HG02938 (cell line): Measurements from ENCODE around the gene ZNF521.

Experiments
- ATAC-seq: cut with Tn5 transposase; IDR thresholded peaks from one replicate; pipeline ENCODE4 v1.9.1; 2021; ENCODE audit warnings: mild to moderate bottlenecking, moderate library complexity; ENCODE audit not compliant: unreplicated experiment

ZNF521 gene

DNA sequence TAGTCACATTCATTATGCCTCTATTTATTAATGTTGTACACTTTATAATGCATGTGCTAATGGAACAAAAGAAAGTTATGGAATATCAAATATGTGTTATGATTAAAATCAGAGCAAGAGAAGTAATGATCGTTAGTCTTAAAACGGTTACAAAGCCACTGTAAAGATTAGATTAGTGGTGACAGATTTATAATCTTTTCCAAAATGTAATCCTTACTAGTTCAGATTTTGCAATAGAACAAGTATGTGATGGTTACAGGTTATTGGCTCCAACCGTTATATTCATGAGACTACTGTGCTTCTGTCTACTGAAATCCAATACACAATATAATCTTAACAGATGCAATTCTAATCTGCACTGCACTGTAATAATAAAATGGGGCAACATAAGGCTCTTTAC, 180.6 kb downstream of the ZNF521 start:
- ATAC-seq, result no peak

DNA sequence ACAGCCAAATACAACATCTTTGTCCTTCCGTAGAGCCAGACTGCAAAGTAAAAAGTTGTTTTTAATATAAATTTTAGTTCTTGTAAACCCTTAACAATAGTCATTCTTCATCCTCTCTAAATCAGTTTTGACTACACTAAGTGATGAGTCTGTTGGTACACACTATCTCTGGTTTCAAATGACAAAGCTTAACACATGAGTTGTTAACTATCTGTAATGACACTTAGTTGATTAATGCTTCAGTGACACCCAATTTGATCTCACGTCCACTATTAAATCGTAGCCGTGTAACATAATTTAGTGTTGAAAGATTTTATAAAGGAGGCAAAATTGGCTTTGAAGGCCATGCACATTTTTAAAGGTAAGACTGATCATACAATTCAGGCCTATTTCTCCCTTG, 181.6 kb downstream of the ZNF521 start:
- no peak for ATAC-seq

DNA sequence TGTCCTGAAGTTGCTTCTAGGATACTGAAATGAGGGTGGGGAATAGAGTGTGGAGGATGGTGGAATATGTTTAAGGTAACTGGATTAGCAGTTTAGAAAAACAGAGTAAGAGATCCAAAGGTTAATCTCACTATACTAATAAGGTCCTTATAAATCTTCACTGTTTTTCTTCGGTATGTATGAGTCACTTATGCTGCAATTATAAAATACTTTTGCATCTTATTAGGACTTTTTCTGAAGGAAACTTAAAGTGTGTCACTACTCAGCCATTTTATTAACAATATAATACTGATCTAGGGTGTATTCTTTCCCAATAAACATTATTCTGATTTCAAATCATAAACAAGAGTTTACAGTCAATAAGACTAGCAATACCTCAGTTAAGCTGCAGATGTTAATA, 182.3 kb downstream of the ZNF521 start:
- no peak for ATAC-seq

DNA sequence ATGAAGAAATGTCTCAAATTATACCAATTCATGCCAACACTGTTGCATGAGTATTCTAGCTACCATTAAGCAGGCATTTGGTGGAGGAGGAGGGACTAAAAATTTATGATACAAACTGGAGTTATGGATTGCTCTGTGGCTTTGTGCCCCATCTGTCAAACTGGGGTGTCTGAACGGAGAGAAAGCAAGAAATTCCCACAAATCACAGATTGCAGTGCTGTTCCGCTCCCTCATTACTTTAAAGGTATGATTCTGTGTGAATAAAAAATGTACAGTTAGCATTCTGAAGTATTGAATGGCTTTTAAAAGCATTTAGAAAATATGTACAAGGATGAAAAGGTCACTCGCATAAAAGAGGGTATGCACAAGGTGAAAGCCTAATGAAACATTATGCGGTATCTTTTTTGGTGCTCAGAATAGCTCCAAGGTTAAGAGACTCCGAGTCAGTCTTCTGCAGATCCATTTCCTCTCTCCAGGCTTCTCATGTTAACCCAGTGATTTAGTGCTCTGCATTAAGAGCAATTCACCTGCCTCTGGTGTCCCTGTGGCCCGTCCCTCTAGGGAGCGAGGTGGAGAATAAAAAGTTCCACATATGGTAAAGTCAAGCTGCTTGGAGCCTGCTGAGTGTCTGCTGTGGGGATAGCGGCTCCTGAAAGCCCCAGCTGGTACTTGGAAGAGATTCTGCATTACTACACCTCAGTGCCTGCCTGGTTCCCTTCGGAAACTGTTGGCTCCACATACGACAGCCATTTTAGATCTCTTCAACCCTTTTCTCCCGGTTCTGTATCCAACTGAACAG, 184.2 kb downstream of the ZNF521 start:
- no peak for ATAC-seq

DNA sequence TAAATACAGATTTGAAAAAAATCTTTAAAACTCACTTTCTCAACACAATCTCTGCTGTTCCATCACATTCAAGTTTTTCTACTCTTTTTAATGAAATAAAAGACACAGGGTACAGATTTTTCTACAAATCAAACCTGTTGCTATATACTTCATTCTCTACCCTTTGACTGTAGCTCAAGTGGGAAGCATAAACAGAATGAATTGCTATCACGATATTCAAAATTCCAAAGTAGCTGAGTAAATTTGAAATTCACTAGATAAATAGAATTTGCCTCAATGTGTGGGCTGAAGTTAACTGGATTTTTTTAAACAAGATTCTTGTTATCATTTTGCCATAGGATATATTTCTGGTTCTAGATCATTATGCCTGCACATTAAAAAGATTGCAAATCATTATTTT, 185.9 kb downstream of the ZNF521 start:
- ATAC-seq, result no peak

DNA sequence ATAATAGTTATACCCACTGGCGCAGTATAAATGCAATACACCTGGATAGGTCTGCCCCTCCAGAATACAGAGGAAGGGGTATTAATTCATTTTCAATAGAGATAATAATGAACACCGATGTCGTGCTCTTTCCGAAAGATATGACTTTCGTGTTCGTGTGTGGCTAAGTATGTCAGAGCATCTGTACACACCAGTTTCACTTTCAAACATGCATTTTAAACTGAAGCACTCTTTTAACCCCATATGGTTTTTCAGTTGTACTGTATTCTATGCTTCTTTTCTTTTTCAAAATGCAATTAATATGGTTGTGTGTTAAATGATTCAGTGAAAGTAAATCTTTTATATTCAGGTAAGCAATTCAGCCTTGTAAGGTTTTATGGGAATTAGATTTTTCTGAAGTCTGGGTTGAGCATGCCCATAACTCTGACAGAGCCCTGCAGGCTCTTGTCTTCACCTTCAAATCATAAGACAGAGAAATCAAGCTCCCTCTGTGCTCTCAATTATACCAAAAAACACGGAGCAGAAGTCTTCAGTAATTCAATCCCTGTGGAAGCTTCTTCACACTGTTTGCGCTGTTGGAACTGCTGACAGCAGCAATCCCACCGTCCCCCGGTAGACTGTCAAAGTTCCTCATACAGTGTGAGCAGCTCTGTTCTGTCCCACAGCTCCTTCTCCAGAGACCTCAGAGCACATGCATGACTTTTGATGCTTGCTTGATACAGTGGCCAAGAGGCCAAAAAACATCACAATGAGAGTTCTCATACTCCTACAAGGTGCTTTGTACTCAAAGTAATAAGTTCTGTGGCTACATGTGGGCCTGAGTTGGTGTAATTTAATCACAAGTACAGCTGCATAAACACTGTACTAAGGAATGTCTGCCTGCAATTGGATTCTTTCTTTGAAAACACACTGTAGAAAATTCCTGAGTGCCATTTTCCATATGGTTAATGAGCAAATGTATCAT, 186.8 kb downstream of the ZNF521 start:
- ATAC-seq, result peak; percentile 96

DNA sequence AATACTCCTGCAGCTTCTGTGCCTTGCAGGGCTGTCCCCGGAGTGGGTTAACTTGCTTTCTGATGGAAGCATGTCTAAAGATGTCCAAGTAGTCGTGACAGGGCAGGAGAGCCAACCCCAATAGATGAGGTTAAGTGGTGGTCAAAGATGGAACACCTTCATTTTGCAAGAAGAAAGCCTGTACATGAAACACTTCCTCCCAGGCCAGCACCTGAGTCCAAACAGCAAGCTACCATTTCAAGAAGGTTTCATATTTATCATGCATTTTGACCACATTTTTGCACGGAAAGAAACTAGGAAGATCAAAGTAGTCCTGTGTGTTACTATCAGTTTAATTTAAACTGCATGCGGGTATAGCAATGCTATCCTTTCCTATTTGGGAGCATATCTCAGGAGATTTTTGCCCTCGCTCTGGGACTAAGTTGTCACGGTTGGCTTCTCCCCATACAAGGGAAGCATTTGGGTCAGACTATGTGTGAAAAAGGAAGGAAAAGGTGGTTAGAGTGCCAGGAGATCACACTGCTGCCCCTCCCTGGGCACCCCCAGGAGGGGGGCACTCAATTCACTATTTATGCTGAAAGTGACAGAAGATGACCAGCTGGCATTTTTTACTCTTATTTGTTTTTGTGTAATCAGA, 187.6 kb downstream of the ZNF521 start:
- peak; percentile 24 for ATAC-seq

DNA sequence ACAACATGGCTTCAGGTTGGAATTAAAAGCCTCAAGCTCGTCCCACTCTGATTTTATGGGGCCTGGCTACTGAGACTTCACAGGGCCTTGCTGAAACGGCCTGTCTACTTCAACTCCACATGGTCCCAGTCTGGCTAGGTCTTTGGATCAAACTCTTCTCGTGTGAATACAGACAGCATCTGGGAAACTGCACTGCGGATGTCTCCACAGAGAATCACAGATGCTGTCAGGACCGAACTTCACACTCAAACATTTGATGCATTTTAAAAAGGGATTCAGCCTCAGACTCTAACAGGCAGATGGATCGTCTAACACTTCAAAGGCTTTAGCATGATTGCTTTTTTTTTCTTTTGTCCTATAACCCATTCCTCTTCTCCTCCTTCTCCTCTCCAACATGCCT, 198.5 kb downstream of the ZNF521 start:
- ATAC-seq, result no peak

DNA sequence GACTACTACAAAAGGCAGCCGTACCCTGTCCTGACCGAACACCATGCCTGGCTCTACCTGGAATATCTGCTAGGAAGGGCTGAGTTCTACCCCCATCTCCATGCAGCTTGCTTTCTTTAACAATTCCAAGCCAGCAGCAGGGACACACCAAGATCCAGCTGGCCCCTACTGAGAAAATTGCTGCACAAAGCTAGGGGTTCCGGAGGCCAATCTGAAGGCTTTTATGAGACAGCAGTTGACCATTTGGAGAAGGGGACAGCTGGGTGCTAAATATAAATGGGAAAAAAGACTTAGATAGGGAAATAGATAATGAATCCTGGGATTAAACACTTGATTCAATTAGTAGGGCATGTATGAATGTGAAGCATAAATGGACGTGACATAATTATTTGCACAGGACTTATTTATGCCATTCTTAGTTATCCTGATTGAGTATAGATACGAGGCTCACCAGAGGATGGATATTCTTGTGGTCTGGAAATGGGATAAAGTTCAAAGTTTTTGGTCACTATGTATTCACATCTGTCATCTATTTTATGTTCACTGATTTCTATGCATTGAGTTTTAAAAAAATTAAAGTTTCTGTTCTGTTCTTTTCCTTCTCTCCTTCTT, 204.0 kb downstream of the ZNF521 start:
- ATAC-seq, result no peak

DNA sequence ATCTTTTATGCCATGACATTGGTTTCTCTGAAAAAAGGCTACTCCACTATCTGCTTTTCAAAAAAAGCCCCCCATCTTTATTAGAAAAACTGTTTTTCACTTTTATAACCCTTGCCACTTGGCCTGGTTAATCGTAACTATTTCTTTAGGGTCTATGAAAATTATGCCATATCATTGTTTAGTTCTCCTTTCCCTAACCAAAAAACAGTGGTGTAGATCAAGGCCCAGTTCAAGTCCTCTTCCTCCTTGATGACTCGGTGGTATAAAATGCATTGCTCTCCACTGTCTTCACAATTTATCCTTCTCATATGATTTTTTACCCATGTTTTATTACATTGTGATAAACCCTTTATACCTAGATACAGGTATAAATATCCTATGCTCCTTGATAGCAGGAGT, 205.5 kb downstream of the ZNF521 start:
- ATAC-seq, result no peak

DNA sequence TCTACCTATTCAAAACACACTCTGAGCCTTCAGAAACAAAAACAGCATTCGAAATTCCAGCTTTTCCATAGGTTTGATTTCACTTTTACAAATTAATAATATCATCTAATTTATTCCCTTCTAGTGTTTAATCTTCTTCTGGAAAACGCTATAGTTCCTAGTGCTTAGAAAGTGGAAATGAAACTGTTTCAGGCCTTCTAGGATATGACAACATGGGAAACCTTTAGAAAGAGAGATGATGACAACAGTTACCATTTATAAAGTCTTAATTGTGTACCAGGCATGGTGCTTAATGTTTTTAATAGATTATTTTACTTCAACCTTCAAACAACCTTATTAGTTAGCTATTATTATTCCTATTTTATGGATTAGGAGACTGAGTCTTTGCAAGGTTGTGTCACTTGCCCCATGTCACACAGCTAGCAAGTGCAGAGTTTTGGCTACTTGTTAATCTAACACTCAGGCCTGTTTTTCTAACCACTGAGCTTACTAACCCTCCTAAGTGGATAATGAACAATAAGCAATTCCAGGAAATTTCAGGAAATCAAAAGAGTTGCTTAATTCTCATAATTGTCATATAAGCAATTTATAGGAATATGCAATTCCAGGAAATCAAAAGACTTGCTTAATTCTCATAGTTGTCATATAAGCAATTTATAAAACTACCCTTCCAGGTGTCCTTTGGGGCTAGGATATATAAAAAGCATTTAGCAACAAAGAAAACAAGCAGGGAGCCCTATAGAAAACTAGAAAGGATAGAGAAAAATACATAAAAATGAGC, 206.0 kb downstream of the ZNF521 start:
- no peak for ATAC-seq

DNA sequence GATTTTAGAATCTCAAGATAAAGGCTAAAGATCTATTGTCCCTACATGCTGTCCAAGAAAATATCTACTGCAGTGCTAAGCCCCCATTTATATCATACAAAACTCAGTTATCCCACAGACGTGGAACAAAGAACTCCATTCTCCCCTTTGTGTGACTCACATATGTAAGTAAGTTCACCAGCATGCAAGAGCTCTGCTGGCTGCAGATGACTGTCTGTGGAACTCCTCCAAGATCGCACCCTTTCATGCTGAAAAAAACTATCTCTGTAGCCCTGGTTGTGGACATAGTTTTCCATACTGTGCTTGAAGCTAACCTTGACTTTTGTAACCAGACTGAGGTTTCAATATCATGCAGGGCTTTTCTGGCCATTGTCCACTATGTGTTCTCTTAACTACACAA, 207.1 kb downstream of the ZNF521 start:
- ATAC-seq, result no peak

DNA sequence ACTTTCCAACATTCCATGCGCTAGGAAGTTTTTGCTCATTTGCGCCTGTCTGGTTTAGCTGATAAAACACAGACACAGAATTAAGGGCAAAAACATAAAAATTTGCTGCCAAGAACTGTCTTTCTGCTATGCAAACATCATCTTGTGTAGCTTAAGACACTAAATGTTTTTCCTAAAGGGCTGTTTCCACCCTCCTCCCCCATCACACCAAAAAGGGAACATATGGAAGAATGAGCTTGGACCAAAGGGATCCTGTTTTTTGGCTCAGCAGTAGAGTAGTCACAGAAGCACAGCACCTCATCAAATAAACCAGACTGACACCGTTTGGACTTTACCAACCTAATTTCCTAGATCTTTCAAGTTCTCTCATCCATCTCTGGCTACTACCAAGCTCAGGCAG, 210.1 kb downstream of the ZNF521 start:
- no peak for ATAC-seq

DNA sequence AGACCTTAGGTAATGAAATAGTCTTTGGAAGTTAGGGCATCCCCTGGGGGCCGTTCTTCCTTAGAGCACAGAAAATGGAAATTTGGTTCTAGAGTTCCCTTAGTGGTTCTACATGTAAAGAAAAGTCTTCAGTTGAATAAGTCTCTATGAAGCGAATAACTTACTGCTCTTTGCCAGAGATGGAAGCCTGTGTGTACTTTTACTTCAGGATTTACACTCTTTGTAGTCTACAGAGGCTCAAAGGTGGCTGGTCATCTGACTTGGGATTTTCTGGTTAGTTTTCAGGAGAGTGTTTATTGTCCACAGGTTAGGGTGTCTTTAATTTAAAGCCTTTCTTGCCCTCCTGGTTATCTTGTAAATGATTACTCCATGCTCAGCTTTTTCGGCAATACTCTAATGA, 210.6 kb downstream of the ZNF521 start:
- no peak for ATAC-seq

DNA sequence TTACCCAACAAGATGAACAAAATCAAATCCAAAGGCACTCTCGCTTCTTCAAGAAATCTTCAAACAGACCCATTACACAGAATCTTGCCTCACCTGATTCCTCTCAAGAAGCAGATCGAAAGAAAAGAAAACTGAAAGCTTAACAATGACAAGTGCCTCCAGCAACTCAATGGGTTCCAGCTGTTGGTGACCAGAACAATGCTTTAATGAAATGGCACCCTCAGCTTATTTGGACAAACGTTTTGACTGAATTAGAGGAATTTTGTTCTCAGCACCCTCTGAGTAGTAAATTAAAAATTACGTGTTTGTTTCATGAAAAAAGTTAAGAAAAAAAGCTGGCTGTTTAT, 211.0 kb downstream of the ZNF521 start:
- ATAC-seq, result no peak

DNA sequence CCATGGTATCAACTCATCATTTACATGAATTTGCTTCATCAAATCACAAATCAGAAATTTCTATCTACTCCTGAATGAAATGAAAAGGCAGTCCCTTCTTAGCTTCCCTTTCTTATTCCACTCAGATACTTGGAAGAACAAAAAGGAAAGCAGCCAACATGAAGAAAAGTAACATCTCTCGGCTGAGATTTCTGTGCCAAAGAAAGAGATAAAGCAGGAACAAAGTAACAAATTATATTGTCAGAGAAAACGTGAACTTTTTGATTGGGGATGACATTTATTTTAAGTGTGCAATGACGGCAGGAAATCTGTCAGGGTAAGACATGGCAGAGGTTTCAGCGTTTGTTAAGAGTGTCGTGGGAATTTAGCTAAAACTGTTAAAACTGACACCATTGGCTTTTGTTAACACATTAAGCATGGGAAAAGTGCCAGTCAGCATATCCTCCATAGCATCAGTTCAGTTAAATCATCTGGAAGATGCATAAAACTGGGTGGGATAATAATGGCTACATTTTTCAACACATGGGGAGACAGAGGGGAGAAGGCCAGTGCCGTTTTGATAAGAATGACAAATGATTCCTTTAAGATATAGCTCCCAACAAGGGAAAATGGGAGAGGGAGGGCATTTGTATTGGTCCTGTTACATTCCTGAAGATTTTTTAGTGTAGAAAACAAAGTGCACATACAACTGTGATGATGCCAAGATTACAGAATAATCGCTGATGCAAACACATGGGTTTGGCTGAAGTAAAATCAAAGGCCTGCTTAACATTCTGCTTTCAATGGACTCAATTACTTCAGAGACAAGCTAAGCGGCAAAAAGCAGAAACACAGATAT, 211.6 kb downstream of the ZNF521 start:
- ATAC-seq, result no peak

DNA sequence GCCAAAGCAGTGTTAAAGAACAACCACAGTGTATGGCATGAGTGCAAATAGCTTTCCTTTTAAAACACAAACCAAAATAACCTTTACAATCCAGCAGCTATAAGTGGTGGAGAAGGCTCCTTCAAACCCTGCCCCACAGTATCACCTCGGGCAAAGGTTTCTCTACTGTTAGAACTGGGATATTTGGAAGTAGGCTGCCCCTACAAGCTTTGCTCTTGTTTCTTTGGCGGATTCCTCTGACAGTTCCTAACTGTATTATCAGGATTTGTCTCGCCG, 214.8 kb downstream of the ZNF521 start:
- no peak for ATAC-seq

DNA sequence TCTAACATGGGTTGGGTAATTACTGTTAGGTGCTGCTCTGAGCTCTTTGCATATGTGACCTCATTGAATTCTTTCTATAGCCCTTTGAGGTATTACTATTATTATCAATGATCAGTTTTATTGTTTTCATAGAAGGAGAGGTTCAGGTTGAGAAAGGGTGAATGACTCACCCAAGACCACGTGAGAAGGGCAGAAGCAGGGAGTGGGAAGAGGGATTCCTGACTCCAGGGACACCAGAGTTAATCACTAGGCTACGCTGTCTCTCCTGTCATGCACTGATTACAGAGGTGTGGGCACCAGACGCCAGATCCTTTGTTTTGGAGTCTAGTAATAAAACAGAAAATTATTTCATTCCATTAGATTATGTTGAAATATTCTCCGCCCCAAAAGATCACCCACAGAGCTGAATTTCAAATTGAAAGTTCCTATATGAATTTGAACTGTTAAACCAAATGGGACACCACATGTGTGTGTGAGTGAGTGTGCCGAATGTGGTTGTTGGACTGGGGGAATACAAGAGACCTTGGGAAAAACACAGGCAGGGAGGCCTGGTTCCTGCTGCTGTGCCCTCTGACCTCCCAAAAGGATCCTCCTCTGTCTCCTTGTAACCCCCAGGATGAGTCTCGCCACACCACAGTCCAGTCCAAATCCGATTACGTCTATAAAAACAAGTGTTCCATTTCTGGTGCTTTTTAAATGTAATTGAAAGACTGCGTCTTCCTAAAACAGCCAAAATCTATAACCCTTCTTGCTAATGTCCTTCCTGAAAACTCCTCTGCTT, 215.4 kb downstream of the ZNF521 start:
- no peak for ATAC-seq

DNA sequence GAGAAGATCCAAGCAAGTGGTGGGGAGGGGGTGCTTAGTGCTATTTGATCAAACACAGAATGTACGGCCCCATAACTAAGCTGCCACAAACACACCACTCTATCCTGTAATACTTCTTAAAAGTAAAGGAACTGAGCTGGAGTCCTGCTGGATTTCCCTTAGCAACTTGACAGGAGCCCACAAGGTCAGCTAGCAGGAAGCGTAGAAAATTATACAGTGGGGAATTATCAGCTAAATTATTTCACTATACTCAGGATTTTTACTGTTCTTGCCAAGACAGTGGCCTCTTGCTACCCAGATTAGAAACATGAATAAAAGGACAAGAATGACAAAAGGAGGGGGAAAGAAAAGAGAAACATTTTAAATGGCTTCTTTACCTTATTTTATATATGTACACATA, 217.1 kb downstream of the ZNF521 start:
- no peak for ATAC-seq
